Activated CD4-positive, alpha-beta T cell treated with anti-CD3 and anti-CD28 coated beads, Interleukin-2, amount 50 U/mL, for 16 hours (primary cell): ENCODE results near the gene HOXB5.

Experiments used
- DNase-seq: peaks from one replicate; pipeline ENCODE4 v3.0.0-alpha.2; 2020

HOXB5 gene

GRCh38 chr17:48559122-48559839, 34.3 kb downstream of the HOXB5 start:
- no peak for DNase-seq

GRCh38 chr17:48558831-48559121, 34.8 kb downstream of the HOXB5 start:
- DNase-seq, result no peak

- no peak for DNase-seq
Observed at GRCh38 chr17:48558057-48558830, 35.3 kb downstream of the HOXB5 start.

GRCh38 chr17:48556576-48557401, 36.8 kb downstream of the HOXB5 start:
- DNase-seq, result no peak

- no peak for DNase-seq
Observed at GRCh38 chr17:48556229-48556575, 37.4 kb downstream of the HOXB5 start.

- no peak for DNase-seq
Observed at GRCh38 chr17:48555258-48556228, 38.0 kb downstream of the HOXB5 start.

- DNase-seq, result no peak
Observed at GRCh38 chr17:48554412-48555257, 38.9 kb downstream of the HOXB5 start.

GRCh38 chr17:48553826-48554225, 39.8 kb downstream of the HOXB5 start:
- no peak for DNase-seq

- no peak for DNase-seq
Observed at GRCh38 chr17:48553190-48553547, 40.4 kb downstream of the HOXB5 start.

- no peak for DNase-seq
Observed at GRCh38 chr17:48552466-48553189, 41.0 kb downstream of the HOXB5 start.

- DNase-seq, result no peak
Observed at GRCh38 chr17:48551596-48552465, 41.7 kb downstream of the HOXB5 start.

- no peak for DNase-seq
Observed at GRCh38 chr17:48551214-48551555, 42.4 kb downstream of the HOXB5 start.

GRCh38 chr17:48550502-48551213, 42.9 kb downstream of the HOXB5 start:
- no peak for DNase-seq

- no peak for DNase-seq
Observed at GRCh38 chr17:48549914-48550501, 43.6 kb downstream of the HOXB5 start.

GRCh38 chr17:48549281-48549630, 44.3 kb downstream of the HOXB5 start:
- no peak for DNase-seq

- DNase-seq, result no peak
Observed at GRCh38 chr17:48548523-48549280, 44.9 kb downstream of the HOXB5 start.

GRCh38 chr17:48547808-48548522, 45.6 kb downstream of the HOXB5 start:
- DNase-seq, result peak; percentile 56
